ENCODE measurements around the gene CNDP2.
A peak's percentile ranks its signal among the peaks of the same experiment; 100 is the strongest.
"Not testable (repeated sequence)": the region's sequence is repeated elsewhere in the genome, so short reads cannot be mapped to it uniquely, and the experiment has no call there.

CNDP2 gene

GRCh38 chr18:74540652-74541421, 44.7 kb downstream of the CNDP2 start:
- DNase-seq, result no peak

GRCh38 chr18:74541703-74542555, 45.8 kb downstream of the CNDP2 start:
- DNase-seq, result peak; percentile 44

- no peak for DNase-seq
Measured at GRCh38 chr18:74544898-74545297, 48.7 kb downstream of the CNDP2 start.

GRCh38 chr18:74546007-74546406, 49.8 kb downstream of the CNDP2 start:
- peak; percentile 41 for DNase-seq

- DNase-seq, result no peak
Measured at GRCh38 chr18:74546751-74547530, 50.8 kb downstream of the CNDP2 start.

- no peak for DNase-seq
Measured at GRCh38 chr18:74547860-74548259, 51.7 kb downstream of the CNDP2 start.

GRCh38 chr18:74549591-74550104, 53.5 kb downstream of the CNDP2 start:
- no peak for DNase-seq

GRCh38 chr18:74550886-74551285, 54.7 kb downstream of the CNDP2 start:
- DNase-seq, result no peak

- DNase-seq, result no peak
Measured at GRCh38 chr18:74551452-74551851, 55.3 kb downstream of the CNDP2 start.

GRCh38 chr18:74551936-74552555, 55.9 kb downstream of the CNDP2 start:
- peak; percentile 89 for DNase-seq

- no peak for DNase-seq
Measured at GRCh38 chr18:74556126-74556525, 60.0 kb downstream of the CNDP2 start.

- DNase-seq, result no peak
Measured at GRCh38 chr18:74558096-74558495, 61.9 kb downstream of the CNDP2 start.

GRCh38 chr18:74562131-74562730, 66.1 kb downstream of the CNDP2 start:
- no peak for DNase-seq

- no peak for DNase-seq
Measured at GRCh38 chr18:74562775-74563174, 66.6 kb downstream of the CNDP2 start.

- DNase-seq, result no peak
Measured at GRCh38 chr18:74563999-74564398, 67.8 kb downstream of the CNDP2 start.

GRCh38 chr18:74565164-74565563, 69.0 kb downstream of the CNDP2 start:
- DNase-seq, result not testable (repeated sequence)

- not testable (repeated sequence) for DNase-seq
Measured at GRCh38 chr18:74565993-74566392, 69.8 kb downstream of the CNDP2 start.

- DNase-seq, result no peak
Measured at GRCh38 chr18:74567822-74568221, 71.7 kb downstream of the CNDP2 start.

- no peak for DNase-seq
Measured at GRCh38 chr18:74569401-74569800, 73.2 kb downstream of the CNDP2 start.

GRCh38 chr18:74570266-74570665, 74.1 kb downstream of the CNDP2 start:
- DNase-seq, result no peak

- no peak for DNase-seq
Measured at GRCh38 chr18:74571895-74572680, 75.9 kb downstream of the CNDP2 start.
